ENCODE results near the gene TRPV3.

DNA sequence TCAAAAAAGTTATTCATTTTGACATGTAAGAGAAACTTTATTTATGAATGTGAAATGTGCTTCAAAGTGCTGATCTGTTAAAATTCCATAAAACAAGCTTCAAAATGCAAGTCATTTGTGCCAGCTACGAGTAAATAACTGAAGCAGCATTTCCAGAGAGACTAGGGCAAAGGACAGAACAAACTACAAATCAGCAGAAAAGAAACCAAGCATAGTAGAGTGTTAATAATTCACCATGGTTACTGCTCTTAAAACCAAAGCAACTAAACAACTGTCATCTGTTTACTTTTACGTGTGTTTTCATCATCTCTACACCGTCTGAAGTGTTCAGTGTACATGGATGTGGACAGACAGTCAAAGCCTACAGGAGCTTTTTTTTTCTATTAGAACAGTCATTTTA lies 83.4 kb downstream of the TRPV3 start:
- TF ChIP-seq EZH2 (IDR thresholded peaks at IDR 0.05; ENCODE audit: insufficient read depth, low read length) = no peak
- TF ChIP-seq, protein P1, sequence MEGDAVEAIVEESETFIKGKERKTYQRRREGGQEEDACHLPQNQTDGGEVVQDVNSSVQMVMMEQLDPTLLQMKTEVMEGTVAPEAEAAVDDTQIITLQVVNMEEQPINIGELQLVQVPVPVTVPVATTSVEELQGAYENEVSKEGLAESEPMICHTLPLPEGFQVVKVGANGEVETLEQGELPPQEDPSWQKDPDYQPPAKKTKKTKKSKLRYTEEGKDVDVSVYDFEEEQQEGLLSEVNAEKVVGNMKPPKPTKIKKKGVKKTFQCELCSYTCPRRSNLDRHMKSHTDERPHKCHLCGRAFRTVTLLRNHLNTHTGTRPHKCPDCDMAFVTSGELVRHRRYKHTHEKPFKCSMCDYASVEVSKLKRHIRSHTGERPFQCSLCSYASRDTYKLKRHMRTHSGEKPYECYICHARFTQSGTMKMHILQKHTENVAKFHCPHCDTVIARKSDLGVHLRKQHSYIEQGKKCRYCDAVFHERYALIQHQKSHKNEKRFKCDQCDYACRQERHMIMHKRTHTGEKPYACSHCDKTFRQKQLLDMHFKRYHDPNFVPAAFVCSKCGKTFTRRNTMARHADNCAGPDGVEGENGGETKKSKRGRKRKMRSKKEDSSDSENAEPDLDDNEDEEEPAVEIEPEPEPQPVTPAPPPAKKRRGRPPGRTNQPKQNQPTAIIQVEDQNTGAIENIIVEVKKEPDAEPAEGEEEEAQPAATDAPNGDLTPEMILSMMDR (IDR thresholded peaks at IDR 0.05; ENCODE audit: insufficient read depth, low read depth, low read length) = no peak

All from astrocyte (in vitro differentiated cells and primary cell).